Measurements from ENCODE around the gene R3HDM2. TPM values are rescaled to one million over a fixed set of nuclear protein-coding genes. Genes with fewer than 3 reads are reported as not detected.
"Not testable (repeated sequence)": the region's sequence is repeated elsewhere in the genome, so short reads cannot be mapped to it uniquely, and the experiment has no call there.

The R3HDM2 gene
- total RNA-seq, 2 experiments from 2014 or later = 42.2 to 51.4 TPM

- no peak within 1 kb of the TSS for H3K4me3 Mint-ChIP-seq
- H3K4me1 Mint-ChIP-seq (ENCODE audit: low read depth) = peaks cover 21% of the 10 kb centered on the region
- POLR2A ChIA-PET = no interaction called here
- no peaks in the 10 kb centered on the region for H3K9me3 Mint-ChIP-seq
- no peaks in the 10 kb centered on the region for H3K36me3 Mint-ChIP-seq
- DNase-seq = no peak
- intact Hi-C loops (cut with micrococcal nuclease) = no loop called here
- CTCF ChIA-PET = interaction anchor here (1.6 to 2.4 kb wide), 3 partner anchors 18 to 25 kb away, joined by 7 to 11 read pairs (median 9); partner anchors contain the start of genes GLI1 and INHBE
- H3K27me3 Mint-ChIP-seq = no peaks in the 10 kb centered on the region
- H3K27ac Mint-ChIP-seq = no peak within 1 kb of the TSS
Measured at GRCh38 chr12:57434517-57435223, 3.8 kb upstream of the R3HDM2 start, which contains the start of gene INHBC. Gene INHBC, plus strand, starts transcription at chr12:57434784. Its CDS starts 103 bp downstream, at chr12:57434887.

- no peaks in the 10 kb centered on the region for H3K9me3 Mint-ChIP-seq
- ChIA-PET CTCF (interaction anchor here (0.8 to 1.8 kb wide), 4 partner anchors 19 to 432 kb away, joined by 3 to 11 read pairs (median 4); partner anchors contain the start of genes GLI1 and INHBE), POLR2A (interaction anchor here (0.8 kb wide), 1 partner anchor 87 kb away, joined by 3 read pairs; no protein-coding TSS in a partner anchor)
- intact Hi-C loops (cut with micrococcal nuclease) = no loop called here
- DNase-seq = no peak
- H3K4me1 Mint-ChIP-seq (ENCODE audit: low read depth) = peaks cover 27% of the 10 kb centered on the region
- H3K27ac Mint-ChIP-seq = no peak overlapping the region
- H3K36me3 Mint-ChIP-seq = peaks cover 4% of the 10 kb centered on the region
- no peaks in the 10 kb centered on the region for H3K27me3 Mint-ChIP-seq
- H3K4me3 Mint-ChIP-seq = no peak overlapping the region
Measured at GRCh38 chr12:57433370-57433769, 2.5 kb upstream of the R3HDM2 start.

DNA sequence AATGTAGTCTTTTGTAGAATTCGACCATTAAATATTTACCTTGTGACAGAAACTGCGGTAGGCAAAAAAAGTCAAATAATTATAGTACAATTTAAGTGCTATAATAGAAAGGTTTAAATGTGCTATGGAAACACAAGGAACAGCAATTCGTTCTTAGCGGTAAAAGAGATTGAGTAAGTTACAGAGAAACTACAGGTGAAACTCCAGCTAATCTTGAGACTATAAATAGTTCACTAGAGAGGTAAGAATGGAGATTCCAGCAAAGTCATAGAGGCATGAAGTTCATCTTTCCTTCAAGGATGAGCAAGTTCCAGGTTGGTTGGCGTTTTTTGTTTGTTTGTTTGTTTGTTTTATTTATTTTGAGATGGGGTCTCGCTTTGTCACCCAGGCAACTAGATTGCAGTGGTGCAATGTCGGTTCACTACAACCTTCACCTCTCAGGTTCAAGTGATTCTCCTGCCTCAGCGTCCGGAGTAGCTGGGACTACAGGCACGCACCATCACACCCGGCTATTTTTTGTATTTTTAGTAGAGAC lies 878 bp upstream of the R3HDM2 start:
- Mint-ChIP-seq H3K36me3 (peaks cover 4% of the 10 kb centered on the region), H3K4me3 (peak overlapping the region; percentile 89), H3K27ac (peak overlapping the region; percentile 99), H3K9me3 (no peaks in the 10 kb centered on the region), H3K27me3 (no peaks in the 10 kb centered on the region), H3K4me1 (ENCODE audit: low read depth) (peaks cover 32% of the 10 kb centered on the region)
- POLR2A ChIA-PET = no interaction called here
- intact Hi-C loops (cut with micrococcal nuclease) = loop anchor here (1.0 to 2.0 kb wide), 3 partner anchors 21 to 151 kb away; no protein-coding TSS in a partner anchor
- CTCF ChIA-PET = interaction anchor here (1.0 to 1.6 kb wide), 4 partner anchors 21 to 192 kb away, joined by 3 to 6 read pairs (median 4); partner anchors contain the start of gene INHBE
- DNase-seq = no peak

DNA sequence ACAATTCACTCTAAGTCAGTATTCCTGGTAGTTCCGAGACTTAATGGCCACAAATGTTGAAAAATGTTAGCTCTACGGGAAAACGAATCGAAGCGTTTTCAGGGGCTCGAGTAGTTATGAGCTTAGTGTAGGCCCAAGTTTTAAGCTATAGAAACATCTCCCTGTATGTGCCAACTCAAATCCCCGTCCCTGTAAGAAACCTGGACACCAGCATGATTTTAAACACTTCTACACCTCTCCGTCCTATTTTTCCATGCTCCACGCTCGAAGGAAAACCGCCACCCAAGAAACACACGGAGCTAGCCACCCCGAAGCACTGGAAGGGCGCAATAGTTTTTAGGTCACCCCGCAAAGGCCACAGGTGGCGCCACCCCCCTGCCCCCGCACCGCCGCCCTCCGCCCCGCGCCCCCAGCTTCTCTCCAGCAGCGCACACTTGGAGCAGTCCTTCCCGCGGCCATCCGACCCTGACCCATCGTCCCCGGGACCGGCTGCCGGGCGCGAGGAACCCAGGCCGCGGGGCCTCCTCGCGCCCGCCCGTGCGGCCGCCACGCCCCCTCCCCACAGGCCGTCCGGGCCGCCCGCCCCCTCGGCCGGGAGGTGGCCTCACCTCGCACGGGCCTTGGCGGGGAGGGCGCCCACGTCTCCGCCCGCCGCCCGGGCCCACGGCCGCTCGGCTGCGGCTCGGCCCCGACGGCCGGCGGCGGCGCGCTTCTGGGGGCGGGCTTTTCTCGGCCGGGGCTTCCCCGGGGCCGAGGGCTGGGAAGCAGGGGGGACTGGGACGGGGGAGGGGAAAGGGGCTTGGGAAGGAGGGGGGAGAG lies 522 bp downstream of the R3HDM2 start:
- intact Hi-C loops (cut with micrococcal nuclease) = loop anchor here (1.0 to 2.0 kb wide), 3 partner anchors 22 to 92 kb away; partner anchors contain the start of gene MBD6
- no peaks in the 10 kb centered on the region for H3K27me3 Mint-ChIP-seq
- H3K4me1 Mint-ChIP-seq (ENCODE audit: low read depth) = peaks cover 38% of the 10 kb centered on the region
- ChIA-PET CTCF (interaction anchor here (0.5 to 1.3 kb wide), 7 partner anchors 23 to 188 kb away, joined by 3 to 8 read pairs (median 3); partner anchors contain the start of genes GLI1 and INHBE), POLR2A (interaction anchor here (0.5 to 1.5 kb wide), 8 partner anchors 9 to 49 kb away, joined by 3 to 4 read pairs (median 3); partner anchors contain the start of genes ARHGAP9 and INHBE)
- peak overlapping the region; percentile 99 for H3K27ac Mint-ChIP-seq
- H3K4me3 Mint-ChIP-seq = peak overlapping the region; percentile 97
- peaks cover 4% of the 10 kb centered on the region for H3K36me3 Mint-ChIP-seq
- DNase-seq = peak; percentile 65
- no peaks in the 10 kb centered on the region for H3K9me3 Mint-ChIP-seq

- POLR2A ChIA-PET = interaction anchor here (0.5 to 1.5 kb wide), 8 partner anchors 8 to 50 kb away, joined by 3 to 4 read pairs (median 3); partner anchors contain the start of genes ARHGAP9 and INHBE
- CTCF ChIA-PET = interaction anchor here (0.5 to 1.4 kb wide), 8 partner anchors 23 to 187 kb away, joined by 3 to 8 read pairs (median 4); partner anchors contain the start of genes GLI1 and INHBE
- no peaks in the 10 kb centered on the region for H3K9me3 Mint-ChIP-seq
- H3K4me1 Mint-ChIP-seq (ENCODE audit: low read depth) = peaks cover 35% of the 10 kb centered on the region
- H3K36me3 Mint-ChIP-seq = peaks cover 5% of the 10 kb centered on the region
- intact Hi-C loops (cut with micrococcal nuclease) = loop anchor here (1.0 to 2.0 kb wide), 3 partner anchors 23 to 93 kb away; partner anchors contain the start of gene MBD6
- DNase-seq = no peak
- no peaks in the 10 kb centered on the region for H3K27me3 Mint-ChIP-seq
- H3K27ac Mint-ChIP-seq = peak overlapping the region; percentile 97
- H3K4me3 Mint-ChIP-seq = peak overlapping the region; percentile 97
Measured at GRCh38 chr12:57429473-57430111, 1.3 kb downstream of the R3HDM2 start.

GRCh38 chr12:57428965-57429364 lies 1.9 kb downstream of the R3HDM2 start:
- ChIA-PET CTCF (interaction anchor here (1.2 to 1.4 kb wide), 3 partner anchors 24 to 31 kb away, joined by 3 to 8 read pairs (median 3); no protein-coding TSS in a partner anchor), POLR2A (no interaction called here)
- peaks cover 8% of the 10 kb centered on the region for H3K36me3 Mint-ChIP-seq
- DNase-seq = no peak
- peak overlapping the region; percentile 97 for H3K27ac Mint-ChIP-seq
- no peaks in the 10 kb centered on the region for H3K27me3 Mint-ChIP-seq
- peaks cover 38% of the 10 kb centered on the region for H3K4me1 Mint-ChIP-seq (ENCODE audit: low read depth)
- no peaks in the 10 kb centered on the region for H3K9me3 Mint-ChIP-seq
- H3K4me3 Mint-ChIP-seq = peak overlapping the region; percentile 97
- intact Hi-C loops (cut with micrococcal nuclease) = no loop called here

DNA sequence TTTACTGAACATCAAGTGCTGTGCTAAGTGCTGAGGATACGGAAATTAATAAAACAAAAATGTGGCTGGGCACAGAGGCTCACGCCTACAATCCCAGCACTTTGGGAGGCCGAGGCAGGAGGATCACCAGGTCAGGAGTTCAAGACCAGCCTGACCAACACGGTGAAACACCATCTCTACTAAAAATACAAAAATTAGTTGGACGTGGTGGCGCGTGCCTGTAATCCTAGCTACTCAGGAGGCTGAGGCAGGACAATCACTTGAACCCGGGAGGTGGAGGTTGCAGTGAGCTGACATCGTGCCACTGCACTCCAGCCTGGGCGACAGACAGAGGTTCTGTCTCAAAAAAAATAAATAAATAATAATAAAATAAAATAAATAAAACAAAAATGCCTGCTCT lies 3.9 kb downstream of the R3HDM2 start:
- H3K4me3 Mint-ChIP-seq; POLR2A ChIA-PET; H3K27me3 Mint-ChIP-seq; DNase-seq; H3K27ac Mint-ChIP-seq; intact Hi-C loops (cut with micrococcal nuclease); CTCF ChIA-PET; H3K9me3 Mint-ChIP-seq: not testable (repeated sequence)
- H3K4me1 Mint-ChIP-seq (ENCODE audit: low read depth) = peaks cover 35% of the 10 kb centered on the region
- H3K36me3 Mint-ChIP-seq = peaks cover 16% of the 10 kb centered on the region

GRCh38 chr12:57420482-57420881 lies 10.4 kb downstream of the R3HDM2 start:
- H3K36me3 Mint-ChIP-seq = peaks cover 12% of the 10 kb centered on the region
- CTCF ChIA-PET = interaction anchor here (1.0 kb wide), 1 partner anchor 32 kb away, joined by 4 read pairs; no protein-coding TSS in a partner anchor
- peaks cover 16% of the 10 kb centered on the region for H3K4me1 Mint-ChIP-seq (ENCODE audit: low read depth)
- no peak overlapping the region for H3K27ac Mint-ChIP-seq
- DNase-seq = no peak
- POLR2A ChIA-PET = interaction anchor here (0.7 kb wide), 1 partner anchor 10 kb away, joined by 3 read pairs; no protein-coding TSS in a partner anchor
- H3K4me3 Mint-ChIP-seq = no peak overlapping the region
- no peaks in the 10 kb centered on the region for H3K9me3 Mint-ChIP-seq
- intact Hi-C loops (cut with micrococcal nuclease) = no loop called here
- H3K27me3 Mint-ChIP-seq = no peaks in the 10 kb centered on the region

DNA sequence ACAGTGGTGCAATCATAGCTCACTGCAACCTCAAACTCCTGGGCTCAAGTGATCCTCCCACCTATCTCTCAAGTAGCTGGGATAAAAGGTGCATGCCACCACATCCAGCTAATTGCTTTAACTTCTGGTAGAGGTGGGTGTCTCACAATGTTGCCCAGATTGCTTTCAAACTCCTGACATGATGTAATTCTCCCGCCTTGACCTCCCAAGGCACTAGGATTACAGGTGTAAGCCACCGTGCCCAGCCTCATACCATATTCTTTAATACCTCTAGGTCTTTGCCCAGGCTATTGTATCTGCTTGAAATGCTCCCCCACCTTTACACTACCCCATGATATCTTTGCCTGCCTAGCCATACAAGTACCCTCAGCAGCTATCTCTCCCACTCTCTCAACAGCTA lies 11.3 kb downstream of the R3HDM2 start:
- intact Hi-C loops (cut with micrococcal nuclease) = no loop called here
- no peaks in the 10 kb centered on the region for H3K9me3 Mint-ChIP-seq
- no peaks in the 10 kb centered on the region for H3K27me3 Mint-ChIP-seq
- POLR2A ChIA-PET = interaction anchor here (0.6 kb wide), 1 partner anchor 125 kb away, joined by 3 read pairs; no protein-coding TSS in a partner anchor
- no peak for DNase-seq
- no peak overlapping the region for H3K4me3 Mint-ChIP-seq
- H3K36me3 Mint-ChIP-seq = peaks cover 10% of the 10 kb centered on the region
- no peak overlapping the region for H3K27ac Mint-ChIP-seq
- CTCF ChIA-PET = interaction anchor here (1.9 kb wide), 1 partner anchor 33 kb away, joined by 5 read pairs; no protein-coding TSS in a partner anchor
- peaks cover 18% of the 10 kb centered on the region for H3K4me1 Mint-ChIP-seq (ENCODE audit: low read depth)

- H3K9me3 Mint-ChIP-seq = no peaks in the 10 kb centered on the region
- H3K27me3 Mint-ChIP-seq = no peaks in the 10 kb centered on the region
- H3K4me3 Mint-ChIP-seq = no peak overlapping the region
- ChIA-PET POLR2A (no interaction called here), CTCF (interaction anchor here (0.7 to 1.9 kb wide), 3 partner anchors 35 to 76 kb away, joined by 3 to 5 read pairs (median 4); no protein-coding TSS in a partner anchor)
- H3K4me1 Mint-ChIP-seq (ENCODE audit: low read depth) = peaks cover 16% of the 10 kb centered on the region
- DNase-seq = no peak
- H3K36me3 Mint-ChIP-seq = peaks cover 8% of the 10 kb centered on the region
- intact Hi-C loops (cut with micrococcal nuclease) = no loop called here
- H3K27ac Mint-ChIP-seq = no peak overlapping the region
Measured at GRCh38 chr12:57418255-57418654, 12.6 kb downstream of the R3HDM2 start.
